Tibial nerve (tissue), 4 donors: ENCODE measurements around the gene PCDH12. TPM values are rescaled to one million over a fixed set of nuclear protein-coding genes. Genes with fewer than 3 reads are reported as not detected.
A peak's percentile ranks its signal among the peaks of the same experiment; 100 is the strongest.

ENCODE experiments used
- DNase-seq, 2 donors: peaks; one replicate each; pipeline ENCODE4 v3.0.0-alpha.2; 2019; ENCODE audit warnings: low spot score in 2 of 2
- H3K27ac ChIP-seq, 4 donors: fragments of 200-600 bp; sonication (generic) in 3 of 4; one replicate each; pipeline ENCODE4 v1.5.1; 2017 to 2019; ENCODE audit warnings: mild to moderate bottlenecking in 1 of 4
- H3K27me3 ChIP-seq, 2 donors: fragments of 200-600 bp; sonication (generic) in 1 of 2; one replicate each; pipeline versions ENCODE4 v1.5.1 to v1.6.0; 2017 to 2019
- H3K36me3 ChIP-seq, 3 donors: fragments of 200-600 bp; sonication (generic); one replicate each; pipeline ENCODE4 v1.5.1; 2018 to 2019
- H3K4me1 ChIP-seq, 4 donors: fragments of 200-600 bp; sonication (generic) in 3 of 4; one replicate each; pipeline ENCODE4 v1.5.1; 2017 to 2019
- H3K4me3 ChIP-seq, 4 donors: fragments of 200-600 bp; sonication (generic) in 3 of 4; one replicate each; pipeline ENCODE4 v1.5.1; 2017 to 2019; ENCODE audit warnings: mild to moderate bottlenecking in 1 of 4, moderate library complexity in 1 of 4
- H3K9me3 ChIP-seq, 4 donors: fragments of 200-600 bp; sonication (generic) in 3 of 4; one replicate each; pipeline ENCODE4 v1.5.1; 2017 to 2019
- EP300 ChIP-seq, 2 donors: sonication (generic); formaldehyde crosslinking; IDR thresholded peaks; one replicate each; pipeline ENCODE4 v1.6.1; 2017; ENCODE audit warnings: antibody characterized with exemption in 2 of 2, mild to moderate bottlenecking in 1 of 2
- POLR2A ChIP-seq, 2 donors: fragments of 450-650 bp; IDR thresholded peaks; one replicate each; pipeline ENCODE4 v1.6.1; 2017; ENCODE audit warnings: antibody characterized with exemption in 2 of 2, mild to moderate bottlenecking in 2 of 2, moderate library complexity in 2 of 2
- WGBS, 2 donors: methylation state at CpG; one replicate each; pipeline ENCODE4 v1.1.5; 2018; 5-methylcytosine and 5-hydroxymethylcytosine counted together
- total RNA-seq, 4 donors: library from RNA; depleted of rRNA; stranded (reverse); fragments of >200 nt; gene quantifications; one replicate each; pipeline ENCODE4 v1.1.0, GENCODE V29; 2016
- TF ChIP-seq, protein P1 (sequence below), 5 experiments: fragments of 200-600 bp in 3 of 5; fragments of 450-650 bp in 2 of 5; sonication (generic) in 3 of 5; IDR thresholded peaks; one replicate each; pipeline ENCODE4 v1.5.1; 2016 to 2019; ENCODE audit warnings: antibody characterized with exemption in 5 of 5, mild to moderate bottlenecking in 3 of 5, moderate library complexity in 2 of 5

The PCDH12 gene
- total RNA-seq, 4 donors from 2014 or later: 1.0 to 4.5 (median 2.6) TPM

DNA sequence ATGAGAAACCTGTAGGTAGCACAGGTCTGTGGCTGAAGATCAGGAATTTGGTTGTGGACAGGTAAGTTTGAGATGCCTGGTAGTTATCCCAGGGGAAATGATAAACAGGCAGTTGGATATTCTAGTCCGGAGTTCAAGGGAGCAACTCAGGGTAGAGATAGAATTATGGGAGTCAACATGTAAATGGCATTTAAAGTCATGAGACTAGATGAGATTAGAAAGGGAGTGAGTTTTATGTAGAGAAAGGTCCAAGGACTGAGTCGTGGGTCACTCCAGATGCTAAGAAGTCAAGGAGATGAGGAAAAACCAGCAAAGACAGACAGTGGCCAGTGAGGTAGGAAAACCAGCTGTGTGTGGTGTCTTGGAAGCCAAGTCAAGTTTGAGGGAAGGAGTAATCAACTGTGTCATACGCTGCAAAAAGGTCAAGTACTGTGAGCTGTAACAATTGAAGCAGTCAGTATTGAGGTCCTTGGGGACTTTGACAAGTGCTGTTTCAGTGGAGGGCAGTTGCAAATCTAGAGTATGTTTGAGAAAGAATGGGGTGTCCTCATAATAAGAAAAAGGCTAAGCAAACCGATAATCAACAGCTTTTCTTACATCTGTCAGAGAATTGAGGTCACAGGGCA, 36.6 kb upstream of the PCDH12 start:
- H3K36me3 ChIP-seq: peaks cover 0 to 60% (median 0%) of the 10 kb centered on the region in 3 donors
- no peak overlapping the region for H3K4me3 ChIP-seq
- TF ChIP-seq, protein P1, sequence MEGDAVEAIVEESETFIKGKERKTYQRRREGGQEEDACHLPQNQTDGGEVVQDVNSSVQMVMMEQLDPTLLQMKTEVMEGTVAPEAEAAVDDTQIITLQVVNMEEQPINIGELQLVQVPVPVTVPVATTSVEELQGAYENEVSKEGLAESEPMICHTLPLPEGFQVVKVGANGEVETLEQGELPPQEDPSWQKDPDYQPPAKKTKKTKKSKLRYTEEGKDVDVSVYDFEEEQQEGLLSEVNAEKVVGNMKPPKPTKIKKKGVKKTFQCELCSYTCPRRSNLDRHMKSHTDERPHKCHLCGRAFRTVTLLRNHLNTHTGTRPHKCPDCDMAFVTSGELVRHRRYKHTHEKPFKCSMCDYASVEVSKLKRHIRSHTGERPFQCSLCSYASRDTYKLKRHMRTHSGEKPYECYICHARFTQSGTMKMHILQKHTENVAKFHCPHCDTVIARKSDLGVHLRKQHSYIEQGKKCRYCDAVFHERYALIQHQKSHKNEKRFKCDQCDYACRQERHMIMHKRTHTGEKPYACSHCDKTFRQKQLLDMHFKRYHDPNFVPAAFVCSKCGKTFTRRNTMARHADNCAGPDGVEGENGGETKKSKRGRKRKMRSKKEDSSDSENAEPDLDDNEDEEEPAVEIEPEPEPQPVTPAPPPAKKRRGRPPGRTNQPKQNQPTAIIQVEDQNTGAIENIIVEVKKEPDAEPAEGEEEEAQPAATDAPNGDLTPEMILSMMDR (IDR thresholded peaks at IDR 0.05): no peak
- TF ChIP-seq POLR2A (IDR thresholded peaks at IDR 0.05) (no peak), EP300 (IDR thresholded peaks at IDR 0.05) (no peak)
- peaks cover 0 to 15% (median 4%) of the 10 kb centered on the region in 4 donors for H3K4me1 ChIP-seq
- H3K27me3 ChIP-seq: no peaks in the 10 kb centered on the region
- DNase-seq: no peak
- H3K9me3 ChIP-seq: no peaks in the 10 kb centered on the region
- 33 to 43% methylated on average over 4 of the region's 4 CpGs for WGBS, 2 donors
- H3K27ac ChIP-seq: peak overlapping the region in 2 of 4 donors; percentile 4 to 46

DNA sequence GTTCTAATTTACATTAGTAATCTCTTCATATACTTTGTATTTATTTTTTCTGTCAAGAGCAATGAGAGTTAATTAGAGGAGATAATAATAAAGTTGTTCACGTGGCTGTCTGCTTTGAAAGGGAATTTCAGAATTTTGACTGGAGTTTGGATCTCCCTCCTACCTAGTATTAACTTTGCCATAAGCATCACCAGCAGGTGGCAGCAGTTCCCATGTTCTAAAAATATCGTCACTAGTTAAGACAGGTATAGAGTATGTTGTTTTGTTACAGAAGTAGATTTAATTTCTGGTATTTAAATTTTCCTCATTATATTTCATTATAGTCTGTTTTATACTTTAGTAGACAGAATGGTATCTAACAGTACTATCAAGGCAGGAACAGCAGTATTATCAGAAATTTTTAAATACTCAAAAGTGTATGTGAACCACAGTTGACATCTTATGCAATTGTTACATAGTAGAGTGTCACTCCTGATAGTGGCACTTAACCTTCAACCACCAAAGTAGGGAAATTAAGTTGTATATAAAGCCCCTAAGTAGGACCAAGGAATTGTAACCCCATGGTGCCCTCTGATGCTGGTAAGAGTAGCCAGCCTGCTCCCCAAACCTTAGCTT, 34.5 kb upstream of the PCDH12 start:
- WGBS, 2 donors: 12 to 14% methylated on average over 2 of the region's 2 CpGs
- Histone ChIP-seq H3K4me3 (no peak overlapping the region), H3K9me3 (no peaks in the 10 kb centered on the region), H3K27ac (no peak overlapping the region), H3K4me1 (peaks cover 0 to 15% (median 4%) of the 10 kb centered on the region in 4 donors), H3K27me3 (no peaks in the 10 kb centered on the region), H3K36me3 (peaks cover 0 to 65% (median 0%) of the 10 kb centered on the region in 3 donors)
- TF ChIP-seq POLR2A (IDR thresholded peaks at IDR 0.05) (no peak), EP300 (IDR thresholded peaks at IDR 0.05) (no peak)
- TF ChIP-seq, protein P1 (IDR thresholded peaks at IDR 0.05): peak; percentile 67 to 81 (median 78)
- peak; percentile 75 to 95 for DNase-seq

DNA sequence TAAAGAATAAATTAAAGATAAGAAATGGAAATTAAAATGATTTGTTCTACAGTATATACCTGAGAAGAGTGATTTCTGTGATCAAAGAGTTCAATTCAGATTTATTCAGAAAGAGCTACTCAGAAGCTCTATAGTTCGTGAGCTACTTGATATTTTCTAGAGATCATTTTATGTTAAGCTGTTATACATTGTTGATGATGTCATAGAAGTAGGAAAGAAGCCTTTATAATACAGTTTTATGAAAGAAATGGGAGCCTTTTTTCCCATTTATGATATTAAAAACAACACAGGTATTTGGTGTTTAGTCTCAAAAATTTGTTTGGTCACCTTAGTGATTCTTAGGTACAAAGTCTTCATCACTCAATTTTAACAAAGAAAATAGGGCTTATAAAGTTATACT, 31.7 kb upstream of the PCDH12 start:
- no peak overlapping the region for H3K4me3 ChIP-seq
- H3K4me1 ChIP-seq: peaks cover 0 to 13% (median 3%) of the 10 kb centered on the region in 4 donors
- H3K36me3 ChIP-seq: peaks cover 4 to 89% (median 6%) of the 10 kb centered on the region in 3 donors
- no peaks in the 10 kb centered on the region for H3K9me3 ChIP-seq
- TF ChIP-seq, protein P1 (IDR thresholded peaks at IDR 0.05): no peak
- no peak for TF ChIP-seq POLR2A (IDR thresholded peaks at IDR 0.05)
- no peak overlapping the region for H3K27ac ChIP-seq
- 0 to 42% methylated on average over 1 of the region's 1 CpG for WGBS, 2 donors
- no peaks in the 10 kb centered on the region for H3K27me3 ChIP-seq
- no peak for DNase-seq

DNA sequence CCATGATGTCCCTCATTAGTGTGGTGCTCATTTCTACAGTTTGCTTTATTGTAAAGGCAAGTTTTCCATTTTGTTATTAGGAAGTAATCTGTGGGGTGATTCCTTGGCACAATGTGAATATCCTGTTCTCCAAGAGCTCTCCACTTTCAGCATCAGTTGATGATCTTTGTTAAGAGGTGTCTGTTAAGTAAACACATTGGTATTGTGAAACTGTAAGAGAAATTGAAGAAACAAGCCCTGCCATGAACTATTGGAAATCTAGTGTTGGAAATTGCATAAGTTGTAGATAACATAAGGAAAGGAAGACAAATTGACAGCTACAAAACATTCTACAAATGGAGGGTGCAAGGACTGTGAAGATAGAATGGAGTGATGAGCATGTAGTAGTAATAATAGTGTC, 28.1 kb upstream of the PCDH12 start:
- H3K9me3 ChIP-seq: no peaks in the 10 kb centered on the region
- H3K4me1 ChIP-seq: no peaks in the 10 kb centered on the region
- DNase-seq: no peak
- H3K27me3 ChIP-seq: no peaks in the 10 kb centered on the region
- H3K27ac ChIP-seq: no peak overlapping the region
- no peak for TF ChIP-seq EP300 (IDR thresholded peaks at IDR 0.05)
- no peak for TF ChIP-seq POLR2A (IDR thresholded peaks at IDR 0.05)
- TF ChIP-seq, protein P1 (IDR thresholded peaks at IDR 0.05): no peak
- peaks cover 4 to 97% (median 6%) of the 10 kb centered on the region in 3 donors for H3K36me3 ChIP-seq
- H3K4me3 ChIP-seq: no peak overlapping the region

DNA sequence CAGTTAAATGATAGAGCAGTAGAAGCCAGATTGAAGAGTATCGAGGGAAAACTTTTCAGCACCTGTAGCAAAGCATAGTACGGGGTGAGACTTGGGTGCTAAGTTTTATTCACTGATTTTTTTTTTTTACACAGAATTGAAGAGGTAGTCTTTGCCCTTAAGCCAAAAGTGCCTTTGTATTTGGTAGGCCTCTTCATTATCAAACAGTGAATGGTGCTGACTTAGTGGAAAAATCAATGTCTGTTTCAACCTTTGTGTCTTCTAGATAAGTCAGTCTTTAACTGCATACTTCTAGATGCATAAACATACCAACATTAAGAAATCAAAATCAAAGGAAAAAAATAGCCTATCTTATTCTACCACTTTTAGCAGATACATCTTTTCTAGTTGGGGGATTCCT, 24.6 kb upstream of the PCDH12 start:
- TF ChIP-seq, protein P1 (IDR thresholded peaks at IDR 0.05): no peak
- no peak for TF ChIP-seq EP300 (IDR thresholded peaks at IDR 0.05)
- TF ChIP-seq POLR2A (IDR thresholded peaks at IDR 0.05): no peak
- Histone ChIP-seq H3K27me3 (no peaks in the 10 kb centered on the region), H3K27ac (no peak overlapping the region), H3K4me3 (no peak overlapping the region), H3K4me1 (no peaks in the 10 kb centered on the region), H3K36me3 (peaks cover 4 to 96% (median 23%) of the 10 kb centered on the region in 3 donors), H3K9me3 (no peaks in the 10 kb centered on the region)
- 47 to 70% methylated on average over 2 of the region's 2 CpGs for WGBS, 2 donors
- DNase-seq: no peak
